ENCODE data around the gene EID2.

DNA sequence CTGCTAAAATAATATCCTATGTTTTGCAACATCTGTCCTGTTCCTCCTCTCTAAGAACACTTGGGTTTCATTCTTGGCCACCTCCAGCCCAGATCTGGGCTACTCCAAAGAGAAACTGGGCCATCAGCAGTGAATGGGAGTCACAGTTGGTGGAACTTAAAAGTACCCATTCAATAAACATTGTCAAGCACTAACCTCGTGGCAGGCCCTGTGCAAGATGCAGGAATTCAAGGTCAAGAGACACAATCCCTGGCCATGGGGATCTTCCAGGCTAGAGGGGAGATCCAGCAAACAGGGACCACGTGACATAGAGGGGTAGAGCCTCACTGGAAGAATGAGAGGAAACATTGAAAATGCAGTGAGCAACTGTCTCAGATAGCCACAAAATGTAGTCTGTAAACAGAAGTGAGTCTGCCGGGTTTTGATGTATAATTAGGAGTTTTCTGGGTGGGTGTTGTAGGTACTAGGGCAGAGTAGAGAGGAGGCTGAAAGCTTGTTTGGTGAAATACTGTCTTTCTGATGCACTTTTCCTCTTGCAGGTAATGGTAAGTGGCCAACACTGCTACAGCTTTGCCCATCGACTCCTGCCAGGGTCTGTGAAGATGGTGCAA, 14.8 kb upstream of the EID2 start:
- no peak for TF ChIP-seq POLR2A (IDR thresholded peaks at IDR 0.05)
- TF ChIP-seq EP300 (IDR thresholded peaks at IDR 0.05) = no peak
- TF ChIP-seq, protein P1, sequence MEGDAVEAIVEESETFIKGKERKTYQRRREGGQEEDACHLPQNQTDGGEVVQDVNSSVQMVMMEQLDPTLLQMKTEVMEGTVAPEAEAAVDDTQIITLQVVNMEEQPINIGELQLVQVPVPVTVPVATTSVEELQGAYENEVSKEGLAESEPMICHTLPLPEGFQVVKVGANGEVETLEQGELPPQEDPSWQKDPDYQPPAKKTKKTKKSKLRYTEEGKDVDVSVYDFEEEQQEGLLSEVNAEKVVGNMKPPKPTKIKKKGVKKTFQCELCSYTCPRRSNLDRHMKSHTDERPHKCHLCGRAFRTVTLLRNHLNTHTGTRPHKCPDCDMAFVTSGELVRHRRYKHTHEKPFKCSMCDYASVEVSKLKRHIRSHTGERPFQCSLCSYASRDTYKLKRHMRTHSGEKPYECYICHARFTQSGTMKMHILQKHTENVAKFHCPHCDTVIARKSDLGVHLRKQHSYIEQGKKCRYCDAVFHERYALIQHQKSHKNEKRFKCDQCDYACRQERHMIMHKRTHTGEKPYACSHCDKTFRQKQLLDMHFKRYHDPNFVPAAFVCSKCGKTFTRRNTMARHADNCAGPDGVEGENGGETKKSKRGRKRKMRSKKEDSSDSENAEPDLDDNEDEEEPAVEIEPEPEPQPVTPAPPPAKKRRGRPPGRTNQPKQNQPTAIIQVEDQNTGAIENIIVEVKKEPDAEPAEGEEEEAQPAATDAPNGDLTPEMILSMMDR (IDR thresholded peaks at IDR 0.05) = no peak

Measured in upper lobe of left lung (tissue), 4 donors.